ENCODE data around the gene BAZ2A.

DNA sequence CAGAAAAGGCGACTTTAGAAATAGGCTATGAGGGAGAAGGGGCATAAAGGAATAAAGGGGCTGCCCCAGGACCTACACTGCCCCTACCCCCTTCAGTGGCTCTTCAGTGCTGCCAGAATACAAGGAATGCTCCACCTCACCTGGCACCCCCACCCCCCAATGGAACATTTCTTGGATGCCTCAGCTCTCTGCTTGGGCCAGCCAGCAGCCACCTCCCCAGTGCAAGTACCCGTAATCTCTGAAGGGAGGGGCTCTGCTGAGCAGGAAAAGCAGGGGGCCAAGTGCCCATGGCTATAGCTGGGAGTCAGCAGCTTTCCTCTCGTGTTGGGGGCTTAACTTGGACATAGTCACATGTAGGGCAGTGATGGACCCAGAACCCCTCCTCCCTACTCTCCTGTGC is 33.3 kb downstream of the BAZ2A start:
- TF ChIP-seq, protein P1, sequence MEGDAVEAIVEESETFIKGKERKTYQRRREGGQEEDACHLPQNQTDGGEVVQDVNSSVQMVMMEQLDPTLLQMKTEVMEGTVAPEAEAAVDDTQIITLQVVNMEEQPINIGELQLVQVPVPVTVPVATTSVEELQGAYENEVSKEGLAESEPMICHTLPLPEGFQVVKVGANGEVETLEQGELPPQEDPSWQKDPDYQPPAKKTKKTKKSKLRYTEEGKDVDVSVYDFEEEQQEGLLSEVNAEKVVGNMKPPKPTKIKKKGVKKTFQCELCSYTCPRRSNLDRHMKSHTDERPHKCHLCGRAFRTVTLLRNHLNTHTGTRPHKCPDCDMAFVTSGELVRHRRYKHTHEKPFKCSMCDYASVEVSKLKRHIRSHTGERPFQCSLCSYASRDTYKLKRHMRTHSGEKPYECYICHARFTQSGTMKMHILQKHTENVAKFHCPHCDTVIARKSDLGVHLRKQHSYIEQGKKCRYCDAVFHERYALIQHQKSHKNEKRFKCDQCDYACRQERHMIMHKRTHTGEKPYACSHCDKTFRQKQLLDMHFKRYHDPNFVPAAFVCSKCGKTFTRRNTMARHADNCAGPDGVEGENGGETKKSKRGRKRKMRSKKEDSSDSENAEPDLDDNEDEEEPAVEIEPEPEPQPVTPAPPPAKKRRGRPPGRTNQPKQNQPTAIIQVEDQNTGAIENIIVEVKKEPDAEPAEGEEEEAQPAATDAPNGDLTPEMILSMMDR (IDR thresholded peaks at IDR 0.05), result no peak
- TF ChIP-seq POLR2AphosphoS5 (IDR thresholded peaks at IDR 0.05), result no peak
- TF ChIP-seq POLR2A (IDR thresholded peaks at IDR 0.05), result no peak
- no peak for TF ChIP-seq EP300 (IDR thresholded peaks at IDR 0.05)
